SK-N-SH (cell line): ENCODE measurements around the gene ANAPC5. TPM values are rescaled to one million over a fixed set of nuclear protein-coding genes. Genes with fewer than 3 reads are reported as not detected.

Source experiments
- CTCF ChIA-PET: fragments of 300-600, 350-600 bp; formaldehyde crosslinking; extraction: SDS; loops from one replicate; lab custom pipeline; 2021; lab: Yijun Ruan, JAX
- POLR2A ChIA-PET: fragments of 350-600 bp; sonication (Branson Sonifier 250); formaldehyde crosslinking; extraction: SDS; loops from one replicate; lab custom pipeline; 2020; ENCODE audit warnings: antibody characterized with exemption, inconsistent platforms; lab: Yijun Ruan, JAX
- DNase-seq: peaks from one replicate; pipeline ENCODE4 v3.0.0; 2012
- H2AFZ ChIP-seq: fragments of 200-600 bp; sonication (generic); 2 replicates; pipeline ENCODE4 v1.8.1; 2016; ENCODE audit warnings: antibody characterized with exemption, mild to moderate bottlenecking, low read depth
- H3F3A ChIP-seq: fragments of 200-600 bp; sonication (generic); replicated peaks from 2 replicates; pipeline ENCODE3; 2016; ENCODE audit warnings: antibody characterized with exemption, mild to moderate bottlenecking; ENCODE audit not compliant: insufficient read depth
- H3K27ac ChIP-seq, 2 experiments: fragments of 200-500 bp in 1 of 2; fragments of 200-600 bp in 1 of 2; sonication (Bioruptor generic) in 1 of 2; sonication (generic), shearing (Covaris generic) in 1 of 2; 2 replicates each; pipeline versions ENCODE4 v1.5.1 to v1.6.1; 2014 to 2016; ENCODE audit warnings: low read depth in 2 of 2, inconsistent platforms in 1 of 2, low read length in 1 of 2, mild to moderate bottlenecking in 1 of 2, mixed read lengths in 1 of 2
- H3K27me3 ChIP-seq: fragments of 200-600 bp; sonication (generic), shearing (Covaris generic); 2 replicates; pipeline ENCODE4 v1.6.1; 2016; ENCODE audit warnings: mixed run types; ENCODE audit not compliant: insufficient read depth
- H3K36me3 ChIP-seq, 2 experiments: fragments of 200-500 bp in 1 of 2; fragments of 200-600 bp in 1 of 2; sonication (Bioruptor generic) in 1 of 2; sonication (generic) in 1 of 2; replicated peaks in 1 of 2; 2 replicates each; pipeline versions ENCODE3 to v1.5.1; 2014 to 2016; ENCODE audit warnings: low read length in 1 of 2, mild to moderate bottlenecking in 1 of 2; ENCODE audit not compliant: insufficient read depth in 2 of 2, control insufficient read depth in 1 of 2
- H3K4me1 ChIP-seq, 2 experiments: fragments of 200-500 bp in 1 of 2; fragments of 200-600 bp in 1 of 2; sonication (Bioruptor generic) in 1 of 2; sonication (generic), shearing (Covaris generic) in 1 of 2; 2 replicates each; pipeline versions ENCODE4 v1.5.1 to v1.6.1; 2014 to 2016; ENCODE audit warnings: low read depth in 1 of 2, low read length in 1 of 2, mixed run types in 1 of 2; ENCODE audit not compliant: insufficient read depth in 2 of 2, control insufficient read depth in 1 of 2
- H3K4me2 ChIP-seq: fragments of 200-600 bp; sonication (generic), shearing (Covaris generic); 2 replicates; pipeline ENCODE4 v1.6.1; 2017; ENCODE audit warnings: mixed run types
- H3K4me3 ChIP-seq, 2 experiments: fragments of 200-500 bp in 1 of 2; fragments of 200-600 bp in 1 of 2; sonication (Bioruptor generic) in 1 of 2; sonication (generic), shearing (Covaris generic) in 1 of 2; 2 replicates each; pipeline versions ENCODE4 v1.5.1 to v1.8.1; 2014 to 2016; ENCODE audit warnings: low read depth in 2 of 2, inconsistent platforms in 1 of 2, low read length in 1 of 2, mild to moderate bottlenecking in 1 of 2, mixed read lengths in 1 of 2, moderate library complexity in 1 of 2
- H3K79me2 ChIP-seq: fragments of 200-600 bp; sonication (generic); 2 replicates; pipeline ENCODE4 v1.8.1; 2017; ENCODE audit warnings: mild to moderate bottlenecking; ENCODE audit not compliant: insufficient read depth
- H3K9ac ChIP-seq: fragments of 200-600 bp; sonication (generic); 2 replicates; pipeline ENCODE4 v1.6.1; 2017; ENCODE audit warnings: mixed run types
- H3K9me2 ChIP-seq: fragments of 200-600 bp; sonication (generic); 2 replicates; pipeline ENCODE4 v1.6.1; 2017; ENCODE audit warnings: mixed run types
- H3K9me3 ChIP-seq: fragments of 200-600 bp; sonication (generic); 2 replicates; pipeline ENCODE4 v1.6.1; 2017; ENCODE audit warnings: mixed run types, mild to moderate bottlenecking, moderate library complexity
- H4K20me1 ChIP-seq: fragments of 200-600 bp; sonication (generic); 2 replicates; pipeline ENCODE4 v1.6.1; 2017; ENCODE audit warnings: mild to moderate bottlenecking, mixed run types; ENCODE audit not compliant: insufficient read depth
- CHD2 ChIP-seq: fragments of 150-350 bp; IDR thresholded peaks from 2 replicates; pipeline ENCODE4 v1.6.1; 2018; ENCODE audit warnings: low read length; ENCODE audit not compliant: partially characterized antibody
- GATA2 ChIP-seq: sonication (generic); formaldehyde crosslinking; IDR thresholded peaks from 2 replicates; pipeline ENCODE4 v1.5.0; 2020; ENCODE audit warnings: mild to moderate bottlenecking, missing genetic modification reagents
- MXI1 ChIP-seq: IDR thresholded peaks from 2 replicates; pipeline ENCODE4 v1.6.1; 2012; ENCODE audit warnings: mild to moderate bottlenecking, low read depth, low read length, improper control_type of control experiment
- POLR2AphosphoS5 ChIP-seq: IDR thresholded peaks from 2 replicates; pipeline ENCODE4 v1.6.1; 2012; ENCODE audit warnings: low read depth, low read length
- RFX5 ChIP-seq: IDR thresholded peaks from 2 replicates; pipeline ENCODE4 v1.6.1; 2012; ENCODE audit warnings: mild to moderate bottlenecking, improper control_type of control experiment, low read length
- TAF1 ChIP-seq: IDR thresholded peaks from 2 replicates; pipeline ENCODE4 v1.6.1; 2012; ENCODE audit warnings: low read depth, mild to moderate bottlenecking, low read length, moderate library complexity, borderline replicate concordance
- TCF12 ChIP-seq: IDR thresholded peaks from 2 replicates; pipeline ENCODE4 v1.4.0; 2012
- TEAD4 ChIP-seq: IDR thresholded peaks from 2 replicates; pipeline ENCODE4 v1.4.0; 2012; ENCODE audit warnings: mild to moderate bottlenecking, borderline replicate concordance; ENCODE audit not compliant: insufficient read depth
- WGBS: methylation state at CpG from one replicate; pipeline ENCODE4 v1.1.6; 2017; ENCODE audit warnings: low lambda C conversion rate; 5-methylcytosine and 5-hydroxymethylcytosine counted together
- polyA plus RNA-seq, 3 experiments: library from polyadenylated mRNA; depleted of rRNA; stranded (reverse); fragments of >200 nt; gene quantifications; 2 replicates each; pipeline ENCODE4 v1.2.3, GENCODE V29; 2012
- TF ChIP-seq, protein P1 (sequence below): fragments of 150-350 bp; IDR thresholded peaks from 2 replicates; pipeline ENCODE4 v1.6.1; 2016; ENCODE audit warnings: mild to moderate bottlenecking, low read depth, low read length
- TF ChIP-seq, protein P2 (sequence below): IDR thresholded peaks from 2 replicates; pipeline ENCODE4 v1.6.1; 2012; ENCODE audit warnings: mild to moderate bottlenecking, low read depth, low read length, moderate library complexity

ANAPC5 gene
- polyA plus RNA-seq, 1 of the 3 experiments (the other 2 are of a cell fraction): 110 TPM

DNA sequence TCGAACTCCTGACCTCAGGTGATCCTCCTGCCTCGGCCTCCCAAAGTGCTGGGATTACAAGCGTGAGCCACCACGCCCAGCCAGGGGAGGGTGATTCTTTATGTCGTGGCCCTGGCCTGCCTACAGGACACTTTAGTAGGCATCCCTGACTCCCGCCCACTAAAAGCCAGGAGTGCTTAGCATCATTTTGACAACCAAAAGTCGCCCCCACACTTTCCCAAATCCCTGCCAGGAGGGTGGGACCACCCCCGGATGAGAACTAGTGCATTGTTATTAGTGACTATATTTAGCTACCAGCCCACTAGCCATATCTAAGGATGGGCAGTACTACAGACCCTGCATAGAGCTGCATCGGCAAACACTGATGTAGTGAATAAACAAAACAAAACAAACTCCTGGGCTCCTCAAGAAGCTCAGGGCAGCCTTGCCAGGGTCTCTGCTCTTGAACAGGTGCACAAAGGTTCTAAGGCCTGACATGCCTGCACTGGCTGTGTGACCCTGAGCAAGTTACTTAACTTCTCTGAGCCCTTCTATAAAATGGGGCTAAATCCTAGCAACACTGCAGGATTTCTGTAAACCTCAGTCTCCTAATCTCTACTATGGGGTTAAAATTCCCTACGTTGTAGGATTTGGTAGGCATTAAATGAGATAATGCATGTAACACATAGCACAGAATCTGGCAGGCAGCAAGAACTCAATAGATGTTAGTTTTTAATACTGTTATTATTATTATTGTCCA, 57.9 kb downstream of the ANAPC5 start:
- CTCF ChIA-PET: interaction anchor here (0.6 to 1.1 kb wide), 5 partner anchors 20 to 149 kb away, joined by 3 to 4 read pairs (median 3); no protein-coding TSS in a partner anchor
- no peak for DNase-seq
- WGBS: 92% methylated on average over 6 of the region's 10 CpGs
- Histone ChIP-seq H3F3A (peaks cover 8% of the 10 kb centered on the region), H3K9ac (no peak overlapping the region), H3K27ac (no peak overlapping the region), H3K4me2 (no peak overlapping the region), H3K9me2 (no peaks in the 10 kb centered on the region), H3K4me1 (peaks cover 3 to 8% of the 10 kb centered on the region in 2 experiments; a peak in 2 of 4 replicates), H3K9me3 (no peaks in the 10 kb centered on the region), H2AFZ (no peak overlapping the region), H3K4me3 (no peak overlapping the region), H3K79me2 (peaks cover 34% of the 10 kb centered on the region), H3K27me3 (no peaks in the 10 kb centered on the region), H4K20me1 (0 out of 2 replicates have a peak, but pooled peaks cover 3% of the 10 kb centered on the region), H3K36me3 (peaks cover 0 to 11% of the 10 kb centered on the region in 2 experiments)
- TF ChIP-seq MXI1: no peak
- TF ChIP-seq, protein P1, sequence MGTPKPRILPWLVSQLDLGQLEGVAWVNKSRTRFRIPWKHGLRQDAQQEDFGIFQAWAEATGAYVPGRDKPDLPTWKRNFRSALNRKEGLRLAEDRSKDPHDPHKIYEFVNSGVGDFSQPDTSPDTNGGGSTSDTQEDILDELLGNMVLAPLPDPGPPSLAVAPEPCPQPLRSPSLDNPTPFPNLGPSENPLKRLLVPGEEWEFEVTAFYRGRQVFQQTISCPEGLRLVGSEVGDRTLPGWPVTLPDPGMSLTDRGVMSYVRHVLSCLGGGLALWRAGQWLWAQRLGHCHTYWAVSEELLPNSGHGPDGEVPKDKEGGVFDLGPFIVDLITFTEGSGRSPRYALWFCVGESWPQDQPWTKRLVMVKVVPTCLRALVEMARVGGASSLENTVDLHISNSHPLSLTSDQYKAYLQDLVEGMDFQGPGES: no peak
- TF ChIP-seq, protein P2, sequence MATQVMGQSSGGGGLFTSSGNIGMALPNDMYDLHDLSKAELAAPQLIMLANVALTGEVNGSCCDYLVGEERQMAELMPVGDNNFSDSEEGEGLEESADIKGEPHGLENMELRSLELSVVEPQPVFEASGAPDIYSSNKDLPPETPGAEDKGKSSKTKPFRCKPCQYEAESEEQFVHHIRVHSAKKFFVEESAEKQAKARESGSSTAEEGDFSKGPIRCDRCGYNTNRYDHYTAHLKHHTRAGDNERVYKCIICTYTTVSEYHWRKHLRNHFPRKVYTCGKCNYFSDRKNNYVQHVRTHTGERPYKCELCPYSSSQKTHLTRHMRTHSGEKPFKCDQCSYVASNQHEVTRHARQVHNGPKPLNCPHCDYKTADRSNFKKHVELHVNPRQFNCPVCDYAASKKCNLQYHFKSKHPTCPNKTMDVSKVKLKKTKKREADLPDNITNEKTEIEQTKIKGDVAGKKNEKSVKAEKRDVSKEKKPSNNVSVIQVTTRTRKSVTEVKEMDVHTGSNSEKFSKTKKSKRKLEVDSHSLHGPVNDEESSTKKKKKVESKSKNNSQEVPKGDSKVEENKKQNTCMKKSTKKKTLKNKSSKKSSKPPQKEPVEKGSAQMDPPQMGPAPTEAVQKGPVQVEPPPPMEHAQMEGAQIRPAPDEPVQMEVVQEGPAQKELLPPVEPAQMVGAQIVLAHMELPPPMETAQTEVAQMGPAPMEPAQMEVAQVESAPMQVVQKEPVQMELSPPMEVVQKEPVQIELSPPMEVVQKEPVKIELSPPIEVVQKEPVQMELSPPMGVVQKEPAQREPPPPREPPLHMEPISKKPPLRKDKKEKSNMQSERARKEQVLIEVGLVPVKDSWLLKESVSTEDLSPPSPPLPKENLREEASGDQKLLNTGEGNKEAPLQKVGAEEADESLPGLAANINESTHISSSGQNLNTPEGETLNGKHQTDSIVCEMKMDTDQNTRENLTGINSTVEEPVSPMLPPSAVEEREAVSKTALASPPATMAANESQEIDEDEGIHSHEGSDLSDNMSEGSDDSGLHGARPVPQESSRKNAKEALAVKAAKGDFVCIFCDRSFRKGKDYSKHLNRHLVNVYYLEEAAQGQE: no peak
- no peak for TF ChIP-seq CHD2
- TF ChIP-seq POLR2AphosphoS5: no peak
- TF ChIP-seq TCF12: no peak
- no peak for TF ChIP-seq GATA2 (CRISPR knock-in tag)
- TF ChIP-seq TAF1: no peak
- POLR2A ChIA-PET: interaction anchor here (1.1 kb wide), 1 partner anchor 15 kb away, joined by 3 read pairs; no protein-coding TSS in a partner anchor

DNA sequence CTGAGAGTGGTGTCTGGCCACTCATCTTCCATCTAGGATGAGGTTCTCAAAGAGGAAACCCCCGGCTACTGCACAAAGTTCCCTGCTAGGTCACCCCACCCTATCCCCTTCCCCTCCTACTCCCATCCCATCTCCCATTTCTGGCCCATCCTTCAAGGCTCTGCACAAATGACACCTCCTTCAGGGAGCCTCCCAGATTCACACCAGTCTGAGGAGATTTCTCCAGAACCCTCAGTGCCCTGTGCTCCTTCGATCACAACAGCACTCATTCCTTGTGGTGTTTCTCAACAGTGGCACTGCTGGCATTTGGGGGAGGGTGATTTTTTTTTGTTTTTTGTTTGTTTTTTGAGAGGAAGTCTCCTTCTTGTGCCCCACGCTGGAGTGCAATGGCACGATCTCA, 58.6 kb downstream of the ANAPC5 start:
- Histone ChIP-seq H3K27me3 (no peaks in the 10 kb centered on the region), H3K9ac (no peak overlapping the region), H2AFZ (no peak overlapping the region), H3K4me2 (no peak overlapping the region), H3K4me1 (peaks cover 3 to 8% of the 10 kb centered on the region in 2 experiments; a peak in 2 of 4 replicates), H4K20me1 (0 out of 2 replicates have a peak, but pooled peaks cover 3% of the 10 kb centered on the region)
- 94% methylated on average over 4 of the region's 4 CpGs for WGBS
- no peak for TF ChIP-seq TEAD4
- no peak for TF ChIP-seq RFX5
- no peak for TF ChIP-seq POLR2AphosphoS5
- TF ChIP-seq CHD2: no peak
- TF ChIP-seq, all 33 proteins: peak for 0
- ChIA-PET CTCF (interaction anchor here (0.9 kb wide), 1 partner anchor 19 kb away, joined by 3 read pairs; no protein-coding TSS in a partner anchor), POLR2A (no interaction called here)
- no peak for DNase-seq
- no peak overlapping the region for H3K4me3 ChIP-seq
- no peaks in the 10 kb centered on the region for H3K9me3 ChIP-seq
- peaks cover 34% of the 10 kb centered on the region for H3K79me2 ChIP-seq
- peaks cover 0 to 11% of the 10 kb centered on the region in 2 experiments for H3K36me3 ChIP-seq
- H3K27ac ChIP-seq: no peak overlapping the region
- H3K9me2 ChIP-seq: no peaks in the 10 kb centered on the region
- peaks cover 6% of the 10 kb centered on the region for H3F3A ChIP-seq
